GM12874 (cell line): ENCODE results near the gene HCK.

Source experiments
- TF ChIP-seq, protein P1 (sequence below): IDR thresholded peaks from 2 replicates; pipeline ENCODE4 v1.5.1; 2011; ENCODE audit warnings: low read depth, mild to moderate bottlenecking, control low read depth, low read length, moderate library complexity; ENCODE audit not compliant: insufficient read depth

The HCK gene

GRCh38 chr20:32031007-32031958 is 20.8 kb upstream of the HCK start:
- TF ChIP-seq, protein P1, sequence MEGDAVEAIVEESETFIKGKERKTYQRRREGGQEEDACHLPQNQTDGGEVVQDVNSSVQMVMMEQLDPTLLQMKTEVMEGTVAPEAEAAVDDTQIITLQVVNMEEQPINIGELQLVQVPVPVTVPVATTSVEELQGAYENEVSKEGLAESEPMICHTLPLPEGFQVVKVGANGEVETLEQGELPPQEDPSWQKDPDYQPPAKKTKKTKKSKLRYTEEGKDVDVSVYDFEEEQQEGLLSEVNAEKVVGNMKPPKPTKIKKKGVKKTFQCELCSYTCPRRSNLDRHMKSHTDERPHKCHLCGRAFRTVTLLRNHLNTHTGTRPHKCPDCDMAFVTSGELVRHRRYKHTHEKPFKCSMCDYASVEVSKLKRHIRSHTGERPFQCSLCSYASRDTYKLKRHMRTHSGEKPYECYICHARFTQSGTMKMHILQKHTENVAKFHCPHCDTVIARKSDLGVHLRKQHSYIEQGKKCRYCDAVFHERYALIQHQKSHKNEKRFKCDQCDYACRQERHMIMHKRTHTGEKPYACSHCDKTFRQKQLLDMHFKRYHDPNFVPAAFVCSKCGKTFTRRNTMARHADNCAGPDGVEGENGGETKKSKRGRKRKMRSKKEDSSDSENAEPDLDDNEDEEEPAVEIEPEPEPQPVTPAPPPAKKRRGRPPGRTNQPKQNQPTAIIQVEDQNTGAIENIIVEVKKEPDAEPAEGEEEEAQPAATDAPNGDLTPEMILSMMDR = peak; percentile 97

- TF ChIP-seq, protein P1 = no peak
Observed at GRCh38 chr20:32033316-32033715, 18.7 kb upstream of the HCK start.

GRCh38 chr20:32034581-32035425 is 17.2 kb upstream of the HCK start:
- TF ChIP-seq, protein P1 = peak; percentile 44; the same call in 1 of the 2 replicates

GRCh38 chr20:32035426-32035779 is 16.6 kb upstream of the HCK start:
- TF ChIP-seq, protein P1 = no peak

- TF ChIP-seq, protein P1 = no peak
Observed at GRCh38 chr20:32036252-32036651, 15.8 kb upstream of the HCK start.

GRCh38 chr20:32036716-32037485 is 15.1 kb upstream of the HCK start:
- TF ChIP-seq, protein P1 = no peak
